Adipocyte (in vitro differentiated cells): ENCODE results near the gene STEAP1B.

ENCODE experiments used
- DNase-seq: peaks from one replicate; pipeline ENCODE4 v3.0.0-alpha.2; 2015; ENCODE audit warnings: low read depth
- H3K27me3 ChIP-seq: replicated peaks from 2 replicates; pipeline ENCODE4 v1.7.0; 2013; ENCODE audit warnings: mild to moderate bottlenecking, low read length, moderate library complexity; ENCODE audit not compliant: control insufficient read depth, insufficient read depth
- H3K36me3 ChIP-seq: 2 replicates; pipeline ENCODE4 v1.7.0; 2013; ENCODE audit warnings: low read length, mild to moderate bottlenecking, moderate library complexity; ENCODE audit not compliant: control insufficient read depth, insufficient read depth, severe bottlenecking
- H3K4me1 ChIP-seq: 2 replicates; pipeline ENCODE4 v1.7.0; 2013; ENCODE audit warnings: mild to moderate bottlenecking, low read length, moderate library complexity; ENCODE audit not compliant: control insufficient read depth, insufficient read depth
- H3K4me3 ChIP-seq: 2 replicates; pipeline ENCODE4 v1.7.0; 2013; ENCODE audit warnings: mild to moderate bottlenecking, low read length, moderate library complexity
- H3K9ac ChIP-seq: 2 replicates; pipeline ENCODE4 v1.7.0; 2013; ENCODE audit warnings: mild to moderate bottlenecking, low read length, moderate library complexity
- H3K9me3 ChIP-seq: 2 replicates; pipeline ENCODE4 v1.7.0; 2013; ENCODE audit warnings: mild to moderate bottlenecking, low read length, moderate library complexity; ENCODE audit not compliant: control insufficient read depth

Gene STEAP1B

GRCh38 chr7:22378199-22378980 is 121.6 kb downstream of the STEAP1B start:
- H3K4me1 ChIP-seq: peaks cover 9% of the 10 kb centered on the region
- no peak for DNase-seq
- no peak overlapping the region for H3K9ac ChIP-seq
- no peaks in the 10 kb centered on the region for H3K36me3 ChIP-seq
- no peak overlapping the region for H3K4me3 ChIP-seq
- no peaks in the 10 kb centered on the region for H3K27me3 ChIP-seq
- no peaks in the 10 kb centered on the region for H3K9me3 ChIP-seq

- DNase-seq: no peak
- Histone ChIP-seq H3K4me3 (no peak overlapping the region), H3K4me1 (peaks cover 9% of the 10 kb centered on the region)
Measured at GRCh38 chr7:22377703-22378102, 122.3 kb downstream of the STEAP1B start.

GRCh38 chr7:22375359-22376048 is 124.5 kb downstream of the STEAP1B start:
- peak; percentile 15 for DNase-seq
- H3K4me1 ChIP-seq: peaks cover 9% of the 10 kb centered on the region
- no peak overlapping the region for H3K4me3 ChIP-seq
- H3K9me3 ChIP-seq: no peaks in the 10 kb centered on the region
- no peak overlapping the region for H3K9ac ChIP-seq
- H3K27me3 ChIP-seq: no peaks in the 10 kb centered on the region
- no peaks in the 10 kb centered on the region for H3K36me3 ChIP-seq

More at GRCh38 chr7:22377703-22378102, 122.3 kb downstream of the STEAP1B start:
- H3K9me3 ChIP-seq: no peaks in the 10 kb centered on the region
- no peaks in the 10 kb centered on the region for H3K36me3 ChIP-seq
- no peak overlapping the region for H3K9ac ChIP-seq
- H3K27me3 ChIP-seq: no peaks in the 10 kb centered on the region

GRCh38 chr7:22373911-22374310 is 126.1 kb downstream of the STEAP1B start:
- Histone ChIP-seq H3K4me1 (peaks cover 9% of the 10 kb centered on the region), H3K4me3 (no peak overlapping the region), H3K36me3 (no peaks in the 10 kb centered on the region), H3K27me3 (no peaks in the 10 kb centered on the region), H3K9ac (no peak overlapping the region), H3K9me3 (no peaks in the 10 kb centered on the region)
- no peak for DNase-seq

DNA sequence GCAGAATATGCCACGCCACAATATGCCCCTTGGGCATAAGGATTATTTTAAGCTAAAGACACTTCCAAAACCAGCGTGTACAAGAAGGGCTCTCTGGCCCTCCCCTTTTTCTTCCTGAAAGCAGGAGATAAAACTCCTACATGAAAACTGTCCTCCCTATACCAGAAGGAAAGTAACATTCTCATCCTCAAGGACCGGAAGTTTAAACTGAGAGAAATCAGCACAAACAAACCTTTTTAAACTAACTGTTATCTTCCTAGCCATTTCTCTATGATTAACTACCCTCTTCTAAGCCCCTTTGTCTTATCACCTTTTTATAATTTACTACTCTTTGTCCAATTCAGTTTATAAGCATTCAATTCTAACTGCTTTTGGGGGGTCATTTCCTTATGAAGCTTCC is 126.6 kb downstream of the STEAP1B start:
- no peak overlapping the region for H3K9ac ChIP-seq

GRCh38 chr7:22372863-22373262 is 127.1 kb downstream of the STEAP1B start:
- no peaks in the 10 kb centered on the region for H3K27me3 ChIP-seq
- H3K36me3 ChIP-seq: no peaks in the 10 kb centered on the region
- H3K4me1 ChIP-seq: peaks cover 6% of the 10 kb centered on the region
- H3K9me3 ChIP-seq: no peaks in the 10 kb centered on the region
- DNase-seq: no peak
- no peak overlapping the region for H3K4me3 ChIP-seq
- H3K9ac ChIP-seq: no peak overlapping the region

More for the DNA sequence above, 126.6 kb downstream of the STEAP1B start:
- no peaks in the 10 kb centered on the region for H3K9me3 ChIP-seq
- DNase-seq: no peak
- peaks cover 9% of the 10 kb centered on the region for H3K4me1 ChIP-seq
- no peaks in the 10 kb centered on the region for H3K36me3 ChIP-seq
- no peaks in the 10 kb centered on the region for H3K27me3 ChIP-seq
- H3K4me3 ChIP-seq: no peak overlapping the region

DNA sequence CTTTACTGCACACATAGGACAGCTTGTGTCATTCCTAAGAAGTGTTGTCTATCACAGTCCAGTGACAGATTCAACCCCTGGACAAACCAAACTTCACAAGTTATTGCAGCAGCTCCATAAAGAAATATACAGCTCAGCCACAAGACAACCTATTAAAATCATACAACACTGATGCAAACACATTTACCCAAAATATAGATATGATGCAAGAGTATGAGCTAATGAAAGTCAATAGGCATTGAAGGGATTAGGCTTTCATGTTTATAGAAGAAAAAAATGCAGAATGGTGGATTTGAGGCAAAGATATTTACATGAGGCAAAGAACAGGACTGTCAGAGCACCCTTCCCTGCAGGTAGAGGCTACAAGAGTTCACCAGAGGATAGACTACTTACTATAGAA is 128.1 kb downstream of the STEAP1B start:
- Histone ChIP-seq H3K4me1 (no peaks in the 10 kb centered on the region), H3K27me3 (no peaks in the 10 kb centered on the region), H3K9ac (no peak overlapping the region), H3K36me3 (no peaks in the 10 kb centered on the region), H3K9me3 (no peaks in the 10 kb centered on the region), H3K4me3 (no peak overlapping the region)
- DNase-seq: no peak
